ENCODE results near the gene CSRNP2. TPM values are rescaled to one million over a fixed set of nuclear protein-coding genes. Genes with fewer than 3 reads are reported as not detected.

CSRNP2 gene
- total and polyA plus RNA-seq, 2 of the 4 experiments (the other 2 are of a cell fraction) = 14.0 to 21.7 TPM

GRCh38 chr12:51033457-51034089 lies 49.8 kb downstream of the CSRNP2 start:
- no peak overlapping the region for H3K4me2 ChIP-seq (ENCODE audit: low read depth, low read length)
- intact Hi-C loops (cut with micrococcal nuclease) (no loop called here), dilution Hi-C loops (cut with HindIII; ENCODE audit: low sequenced_read_pairs, unreplicated experiment) (no loop called here), in situ Hi-C loops (cut with MboI; ENCODE audit: low sequenced_read_pairs) (no loop called here)
- no peaks in the 10 kb centered on the region for H3K36me3 ChIP-seq (ENCODE audit: control insufficient read depth, insufficient read depth, low read length)
- H3K56ac ChIP-seq (ENCODE audit: extremely low read depth, insufficient read depth, low read length) = no peak overlapping the region
- TF ChIP-seq RCOR1 (IDR thresholded peaks at IDR 0.05; ENCODE audit: insufficient replicate concordance, low read length) (no peak), FOS (IDR thresholded peaks at IDR 0.05; ENCODE audit: low read depth, low read length) (no peak), RFX5 (IDR thresholded peaks at IDR 0.05; ENCODE audit: low read depth, low read length) (no peak), CHD1 (IDR thresholded peaks at IDR 0.05; ENCODE audit: low read depth, low read length) (no peak), USF2 (IDR thresholded peaks at IDR 0.05; ENCODE audit: low read depth, low read length) (no peak), POLR2A (IDR thresholded peaks at IDR 0.05; ENCODE audit: low read depth, low read length) (no peak), CTCF (conservative IDR thresholded peaks at IDR 0.05; ENCODE audit: low read depth, low read length) (no peak), SMC3 (IDR thresholded peaks at IDR 0.05; ENCODE audit: low read depth, low read length) (no peak), RAD21 (IDR thresholded peaks at IDR 0.05; ENCODE audit: low read length) (no peak), MXI1 (IDR thresholded peaks at IDR 0.05; ENCODE audit: borderline replicate concordance, low read depth, low read length) (no peak), ELK1 (IDR thresholded peaks at IDR 0.05; ENCODE audit: borderline replicate concordance, low read depth, low read length) (no peak), MAZ (IDR thresholded peaks at IDR 0.05; ENCODE audit: borderline replicate concordance, low read depth, low read length) (no peak), CEBPB (IDR thresholded peaks at IDR 0.05; ENCODE audit: low read depth, low read length) (no peak), BHLHE40 (IDR thresholded peaks at IDR 0.05; ENCODE audit: low read depth, low read length) (no peak), MAFK (IDR thresholded peaks at IDR 0.05; ENCODE audit: low read depth, low read length) (no peak), NFE2L2 (IDR thresholded peaks at IDR 0.05; ENCODE audit: low read depth, low read length) (no peak)
- no peak overlapping the region for H4K5ac ChIP-seq (ENCODE audit: low read depth, low read length)
- H3K79me1 ChIP-seq (ENCODE audit: low read depth in 1 of 2, low read length in 2 of 2) = no peaks in the 10 kb centered on the region
- no peak overlapping the region for H3K27ac ChIP-seq (ENCODE audit: insufficient read depth, low read length)
- H3K9me3 ChIP-seq (ENCODE audit: control insufficient read depth, insufficient read depth, low read length) = no peaks in the 10 kb centered on the region
- peaks cover 1% of the 10 kb centered on the region; the same call in 1 of the 2 replicates for H3K4me1 ChIP-seq (ENCODE audit: control insufficient read depth, insufficient read depth, low read length)
- H2AK9ac ChIP-seq (replicated peaks; ENCODE audit: low read depth, low read length, poor library complexity) = no peak overlapping the region
- ATAC-seq (ENCODE audit: low read depth) = no peak
- no peak overlapping the region for H3K4ac ChIP-seq (ENCODE audit: low read depth, low read length)
- H2BK20ac ChIP-seq (ENCODE audit: low read depth, low read length) = no peak overlapping the region
- no peak overlapping the region for H3K4me3 ChIP-seq (ENCODE audit: insufficient read depth, low read depth, low read length)
- no peak overlapping the region for H2AFZ ChIP-seq (replicated peaks; ENCODE audit: low read length, poor library complexity)
- no peak overlapping the region for H2BK15ac ChIP-seq (ENCODE audit: low read depth, low read length)
- H4K20me1 ChIP-seq (ENCODE audit: insufficient read depth, low read length) = no peaks in the 10 kb centered on the region; the same call in 1 of the 2 replicates
- ChIA-PET CTCF (interaction anchor here (0.6 kb wide), 1 partner anchor 269 kb away, joined by 3 read pairs; no protein-coding TSS in a partner anchor), POLR2A (ENCODE audit: unreplicated experiment) (no interaction called here)
- H2AK5ac ChIP-seq (ENCODE audit: low read depth, low read length) = no peak overlapping the region
- no peak overlapping the region for H3K18ac ChIP-seq (ENCODE audit: low read depth, low read length)
- H4K91ac ChIP-seq (ENCODE audit: insufficient read depth, low read depth, low read length) = no peak overlapping the region
- no peak for DNase-seq
- H3K9ac ChIP-seq (ENCODE audit: low read depth, low read length) = no peak overlapping the region
- no peak overlapping the region for H3K23ac ChIP-seq (ENCODE audit: low read depth, low read length)
- H3K9me1 ChIP-seq (ENCODE audit: insufficient read depth, low read length) = no peaks in the 10 kb centered on the region
- H2BK5ac ChIP-seq (ENCODE audit: low read depth, low read length, poor library complexity, severe bottlenecking) = no peak overlapping the region
- BruUV-seq (replicated peaks) = no TSS peak
- WGBS, 2 experiments (ENCODE audit: extremely low coverage in 2 of 2, insufficient read length in 1 of 2) = 100% methylated on average over 1 of the region's 4 CpGs; no CpG with 5 or more reads in 1 of the 2 experiments
- no peaks in the 10 kb centered on the region for H3K27me3 ChIP-seq (ENCODE audit: control insufficient read depth, insufficient read depth, low read length)
- H2BK120ac ChIP-seq (ENCODE audit: low read depth, low read length) = no peak overlapping the region
- H3K14ac ChIP-seq (replicated peaks; ENCODE audit: low read depth, low read length) = no peak overlapping the region
- H4K8ac ChIP-seq (ENCODE audit: low read depth in 2 of 2, low read length in 2 of 2) = no peak overlapping the region
